GM18517 (cell line): ENCODE results near the gene MYOD1.

Source experiments
- ATAC-seq: cut with Tn5 transposase; IDR thresholded peaks from one replicate; pipeline ENCODE4 v1.9.1; 2021; ENCODE audit warnings: mild to moderate bottlenecking, moderate library complexity; ENCODE audit not compliant: unreplicated experiment

Gene MYOD1

GRCh38 chr11:17719028-17719937, at the start of gene MYOD1:
Gene MYOD1 (plus strand): TSS chr11:17719571. CDS start chr11:17719783, 212 bp downstream.
- ATAC-seq: no peak

GRCh38 chr11:17672469-17672868, 46.9 kb upstream of the MYOD1 start:
- ATAC-seq: no peak

- ATAC-seq: no peak
These were observed 45.4 kb upstream of the MYOD1 start for GRCh38 chr11:17673951-17674350.

- no peak for ATAC-seq
These were observed 36.5 kb upstream of the MYOD1 start for GRCh38 chr11:17682848-17683247.

GRCh38 chr11:17683377-17684161, 35.8 kb upstream of the MYOD1 start:
- no peak for ATAC-seq

GRCh38 chr11:17684550-17684949, 34.8 kb upstream of the MYOD1 start:
- ATAC-seq: no peak

GRCh38 chr11:17686231-17686980, 33.0 kb upstream of the MYOD1 start:
- no peak for ATAC-seq

- ATAC-seq: no peak
These were observed 31.3 kb upstream of the MYOD1 start for GRCh38 chr11:17687946-17688670.

GRCh38 chr11:17691550-17691949, 27.8 kb upstream of the MYOD1 start:
- ATAC-seq: no peak

GRCh38 chr11:17691976-17692375, 27.4 kb upstream of the MYOD1 start:
- no peak for ATAC-seq

- no peak for ATAC-seq
These were observed 26.4 kb upstream of the MYOD1 start for GRCh38 chr11:17692931-17693330.

- no peak for ATAC-seq
These were observed 25.8 kb upstream of the MYOD1 start for GRCh38 chr11:17693531-17693930.

- ATAC-seq: no peak
These were observed 24.8 kb upstream of the MYOD1 start for GRCh38 chr11:17694494-17695110.

- ATAC-seq: no peak
These were observed 23.6 kb upstream of the MYOD1 start for GRCh38 chr11:17695454-17696441.

- no peak for ATAC-seq
These were observed 22.6 kb upstream of the MYOD1 start for GRCh38 chr11:17696741-17697140.

GRCh38 chr11:17697175-17697949, 22.0 kb upstream of the MYOD1 start:
- no peak for ATAC-seq

GRCh38 chr11:17699147-17700114, 19.9 kb upstream of the MYOD1 start:
- ATAC-seq: no peak
